HG02840 (cell line): ENCODE measurements around the gene SLC19A1.

Source experiments
- ATAC-seq: cut with Tn5 transposase; IDR thresholded peaks from one replicate; pipeline ENCODE4 v1.9.1; 2021; ENCODE audit warnings: mild to moderate bottlenecking, moderate library complexity, moderate number of reproducible peaks; ENCODE audit not compliant: unreplicated experiment, low FRiP score

Gene SLC19A1

DNA sequence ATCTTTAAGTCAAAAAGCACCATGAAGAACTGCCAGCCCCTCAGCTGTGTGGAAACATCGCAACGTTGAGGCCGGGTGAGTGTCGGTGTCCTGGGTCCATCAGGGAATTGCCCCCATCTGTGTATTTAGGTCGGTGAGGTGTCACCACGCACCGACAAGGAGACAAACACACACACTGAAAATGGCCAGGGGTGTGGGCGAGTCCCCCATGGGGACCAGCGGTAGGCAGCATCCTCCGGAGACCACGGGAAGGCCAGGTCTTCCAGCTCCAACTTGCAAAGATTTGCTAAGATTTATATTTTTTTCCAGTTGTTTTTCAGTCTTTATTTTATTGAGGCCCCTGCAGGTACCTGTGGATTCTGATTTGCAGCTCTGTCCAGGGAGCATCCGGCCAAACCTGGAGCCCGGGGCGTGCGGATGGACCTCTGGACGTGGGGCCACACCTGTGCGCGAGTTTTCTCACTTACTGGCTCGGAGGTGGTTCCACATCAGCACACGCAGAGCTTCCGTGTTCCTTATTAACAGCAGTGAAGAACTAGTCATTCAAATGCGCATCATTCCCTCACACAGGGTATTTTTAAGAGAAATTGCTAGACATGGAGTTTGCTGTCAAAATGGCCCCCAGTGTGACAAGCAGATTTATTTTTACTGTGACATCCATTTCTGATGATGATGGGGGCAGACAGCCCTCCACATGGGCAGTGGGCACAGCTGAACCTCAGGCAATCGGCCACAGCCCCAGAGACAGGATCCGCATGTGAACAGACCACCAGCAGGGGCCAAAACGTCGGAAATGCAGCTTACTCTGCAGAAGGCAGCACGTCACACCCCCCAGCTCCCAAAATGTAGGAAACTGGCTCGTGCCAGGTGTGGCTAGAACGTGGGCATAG is 17.2 kb upstream of the SLC19A1 start:
- ATAC-seq: no peak

DNA sequence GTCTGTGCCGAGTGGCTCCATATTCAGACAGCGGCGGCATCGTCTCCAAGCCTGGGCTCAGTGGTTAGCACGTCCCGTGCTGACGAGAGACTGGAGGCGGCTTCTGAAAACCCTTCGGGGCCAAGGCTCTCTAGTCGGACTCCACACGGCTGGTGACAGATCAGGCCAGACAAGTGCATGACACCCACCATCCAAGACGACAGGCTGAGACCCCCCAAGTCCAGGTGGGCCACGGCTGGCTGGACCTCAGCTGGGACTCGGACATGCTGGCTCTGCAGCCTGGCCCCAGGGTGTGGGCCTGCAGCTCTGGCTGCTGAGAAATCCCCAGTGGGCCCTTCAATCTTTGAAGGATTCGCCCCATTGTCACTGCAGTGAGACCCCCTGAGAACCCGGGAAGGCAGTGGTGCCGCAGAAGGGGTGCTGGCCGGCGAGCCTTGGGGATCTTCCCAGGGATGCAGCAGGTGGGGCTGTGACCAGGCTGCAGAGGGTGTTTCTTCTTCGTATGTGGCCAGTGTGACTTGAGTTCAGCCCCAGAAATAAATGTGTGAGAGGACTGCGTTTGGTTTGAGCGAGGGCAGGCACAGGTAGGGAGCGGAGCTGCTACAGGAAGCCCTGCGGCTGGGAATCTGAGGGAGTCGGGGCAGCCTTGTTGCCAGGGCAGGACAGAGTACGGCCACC is 15.9 kb upstream of the SLC19A1 start:
- no peak for ATAC-seq

DNA sequence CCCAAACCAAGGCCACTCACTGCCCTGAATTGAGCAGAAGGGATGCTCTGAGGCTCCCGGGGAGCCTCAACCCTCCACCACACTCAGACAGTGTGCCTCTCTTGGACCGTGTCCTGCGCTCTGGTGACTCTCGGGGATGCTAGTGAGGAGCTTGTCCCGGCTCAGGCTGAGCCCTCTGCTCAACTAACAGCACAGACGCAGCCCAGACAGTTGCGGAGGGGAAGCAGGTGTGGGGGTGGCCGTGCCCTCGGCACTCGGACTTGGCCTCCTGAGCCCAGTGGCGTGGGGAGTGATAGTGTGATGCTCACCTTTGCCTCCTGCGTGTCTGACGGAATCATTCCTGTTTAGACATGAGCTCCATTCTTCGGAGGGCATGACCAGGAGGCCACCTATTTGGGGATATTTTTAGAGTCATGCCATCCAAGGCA is 15.4 kb upstream of the SLC19A1 start:
- no peak for ATAC-seq

DNA sequence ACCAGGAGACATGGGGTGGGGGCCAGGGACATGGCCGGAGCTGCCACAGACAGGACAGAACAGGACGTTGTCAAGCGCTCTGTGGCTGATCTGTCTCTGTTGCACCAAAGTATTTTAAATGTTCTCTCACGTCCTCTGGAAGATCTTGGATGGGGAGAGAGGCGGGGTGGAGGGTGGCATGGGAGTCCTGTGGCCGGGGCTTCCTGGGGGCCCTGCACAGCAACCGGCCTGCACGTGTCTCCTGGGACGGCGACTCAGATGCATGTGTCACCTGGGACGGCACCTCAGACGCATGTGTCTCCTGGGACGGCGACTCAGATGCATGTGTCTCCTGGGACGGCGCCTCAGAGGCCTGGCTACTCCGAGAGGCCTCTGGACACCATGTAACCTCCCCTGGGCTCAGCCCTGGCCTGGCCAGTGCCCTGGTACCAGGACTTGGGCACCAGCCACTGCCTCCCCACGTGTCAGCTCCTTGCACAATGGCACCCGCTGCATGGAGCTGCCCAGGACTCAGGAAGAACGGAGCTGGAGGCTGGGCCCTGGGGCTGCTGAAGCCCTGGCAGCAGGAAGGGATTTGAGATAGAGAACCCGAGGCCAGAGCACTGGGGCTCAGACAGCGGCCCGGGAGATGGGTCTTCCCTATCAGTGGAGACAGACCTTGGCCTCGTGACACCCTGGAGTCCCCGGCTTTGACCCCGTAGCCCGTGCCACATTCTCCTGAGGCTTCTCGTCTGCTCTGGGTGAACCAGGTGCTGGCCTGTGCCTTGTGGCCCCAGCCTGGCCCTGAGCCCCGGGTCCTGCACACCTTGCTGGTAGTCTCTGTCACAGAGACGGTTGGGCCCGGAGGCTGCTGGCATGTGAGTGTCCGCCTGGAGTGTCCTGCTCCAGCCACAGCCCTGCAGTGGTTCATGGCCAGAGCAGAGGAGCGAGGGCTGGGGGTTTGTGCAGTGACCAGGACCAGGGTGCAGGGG is 14.7 kb upstream of the SLC19A1 start:
- ATAC-seq: no peak

DNA sequence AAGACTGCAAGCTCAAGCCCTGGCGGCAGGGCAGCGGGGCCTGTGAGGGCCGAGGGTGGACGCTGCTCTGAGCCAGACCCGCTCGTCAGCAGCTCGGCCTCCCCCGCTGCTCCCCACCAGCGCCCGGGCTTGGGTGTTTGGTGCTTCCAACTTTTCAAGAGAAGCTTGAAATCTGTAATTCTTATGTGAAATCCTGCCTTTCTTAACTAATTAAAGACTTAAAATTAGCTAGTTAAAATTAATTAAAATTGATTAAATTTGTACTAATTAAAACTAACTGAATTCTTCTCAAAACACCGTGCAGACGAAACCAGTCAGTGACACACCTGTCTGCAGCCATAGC is 14.0 kb upstream of the SLC19A1 start:
- ATAC-seq: no peak

DNA sequence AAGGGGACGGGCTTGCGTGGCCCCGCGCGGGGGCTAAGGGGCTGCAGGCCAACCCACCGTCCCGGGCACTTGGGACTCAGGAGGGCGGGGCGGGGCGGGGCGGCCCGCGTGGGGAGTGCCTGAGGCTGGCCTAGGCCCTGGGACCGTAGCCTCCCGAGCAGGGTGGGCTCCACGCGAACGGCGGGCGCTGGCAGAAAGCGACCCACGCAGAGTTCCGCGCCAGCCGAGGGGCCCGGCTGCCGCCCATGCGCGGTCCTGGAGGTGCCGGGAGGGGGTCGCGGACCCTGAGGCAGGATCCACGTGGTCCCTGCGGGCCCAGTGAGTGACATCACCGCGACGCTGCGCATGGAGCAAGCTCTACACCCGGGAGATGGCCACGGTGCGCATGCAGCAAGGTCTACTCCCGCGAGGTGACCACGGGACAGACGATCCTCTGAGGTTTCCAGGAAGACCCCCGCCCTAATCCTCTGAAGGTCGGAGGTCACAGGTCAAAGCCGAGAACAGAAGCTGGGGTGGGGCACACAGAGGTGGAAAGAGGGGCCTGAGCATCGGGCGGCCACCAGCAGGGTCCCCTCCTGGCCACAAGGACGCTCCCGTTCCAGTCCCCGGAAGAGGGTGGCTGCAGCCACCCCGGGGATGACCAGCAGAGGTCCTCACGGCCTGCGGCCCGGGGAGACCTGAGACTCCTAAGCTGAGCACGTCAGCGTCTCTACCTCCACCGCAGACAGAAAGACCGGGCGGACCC is 13.5 kb upstream of the SLC19A1 start:
- ATAC-seq: no peak

DNA sequence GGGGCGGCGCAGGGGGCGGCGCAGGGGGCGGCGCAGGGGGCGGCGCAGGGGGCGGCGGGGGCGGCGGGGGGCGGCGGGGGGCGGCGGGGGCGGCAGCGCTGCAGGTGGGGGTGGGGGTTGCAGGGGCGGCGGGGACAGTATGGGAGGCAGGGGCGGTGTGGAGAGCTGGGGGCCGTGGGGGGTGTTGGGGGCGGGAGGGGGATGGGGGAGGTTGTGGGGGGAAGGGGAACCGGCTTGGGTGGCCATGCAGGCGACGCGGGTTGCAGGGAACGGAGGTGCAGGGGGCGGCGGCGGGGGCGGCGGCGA is 13.0 kb upstream of the SLC19A1 start:
- ATAC-seq: no peak

DNA sequence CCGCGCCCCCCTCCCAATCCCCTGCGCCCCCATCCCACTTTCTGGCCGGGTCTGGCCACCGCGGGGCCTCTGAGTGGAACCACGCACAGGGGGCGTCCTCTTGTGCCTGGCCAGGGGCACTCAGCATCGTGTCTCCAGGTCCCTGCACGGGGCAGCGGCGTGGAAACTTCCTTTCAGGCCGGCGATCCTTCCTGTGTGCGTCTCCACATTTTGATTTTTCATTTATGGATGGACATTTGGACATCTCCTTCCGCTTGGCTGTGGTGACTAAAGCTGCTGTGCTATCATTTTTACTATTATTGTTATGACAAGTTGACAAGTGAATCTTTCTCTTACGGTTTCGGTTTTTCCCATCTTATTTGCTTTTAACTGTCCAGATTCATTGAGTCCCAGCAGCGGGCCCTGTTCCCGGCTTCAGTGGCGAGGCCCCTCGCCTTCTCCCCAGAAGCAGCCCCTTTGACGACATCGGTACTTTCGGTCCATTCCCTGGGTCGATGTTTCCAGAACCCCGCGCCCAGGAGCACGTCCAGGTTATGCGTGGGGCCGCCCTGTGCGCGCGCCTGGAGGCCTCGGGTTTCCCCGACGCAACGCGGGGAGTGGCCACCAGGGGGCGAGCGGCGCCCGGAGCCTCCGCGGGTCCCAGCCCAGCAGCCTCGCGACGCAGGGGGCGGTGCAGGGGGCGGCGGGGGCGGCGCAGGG is 12.4 kb upstream of the SLC19A1 start:
- ATAC-seq: peak; percentile 52

DNA sequence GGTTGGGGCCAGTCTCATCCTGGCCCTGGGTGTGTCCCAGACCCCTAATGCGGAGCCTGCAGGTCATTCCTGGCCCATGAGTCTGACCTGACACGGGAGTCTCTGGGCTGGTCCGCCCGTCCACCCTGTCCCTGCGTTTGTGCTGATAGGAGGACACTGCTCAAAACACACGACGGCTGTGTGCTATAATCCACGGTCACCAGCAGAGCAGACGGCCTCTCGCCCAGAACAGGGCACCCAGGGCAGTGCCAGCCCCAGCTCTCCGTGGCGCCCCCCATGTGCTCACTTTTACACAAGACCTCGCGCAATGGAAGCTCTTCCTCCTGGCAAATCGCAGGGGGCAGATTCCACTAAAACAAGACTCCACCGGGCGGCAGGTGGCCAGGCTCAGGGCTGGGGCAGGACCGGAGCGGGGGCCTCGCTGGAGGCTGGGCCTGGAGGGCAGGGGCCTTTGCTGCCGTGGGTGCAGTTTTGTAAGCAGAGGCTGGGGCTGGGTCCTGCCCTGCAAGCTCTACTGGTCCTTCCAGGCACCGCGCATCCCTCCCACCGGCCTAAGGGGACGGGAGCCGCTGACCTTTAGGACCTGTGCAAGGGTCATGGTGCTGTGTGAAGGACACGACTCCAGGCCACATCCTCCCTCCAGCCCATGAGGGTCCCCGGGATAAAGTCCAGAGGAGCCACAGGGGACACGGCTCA is 10.6 kb upstream of the SLC19A1 start:
- no peak for ATAC-seq

DNA sequence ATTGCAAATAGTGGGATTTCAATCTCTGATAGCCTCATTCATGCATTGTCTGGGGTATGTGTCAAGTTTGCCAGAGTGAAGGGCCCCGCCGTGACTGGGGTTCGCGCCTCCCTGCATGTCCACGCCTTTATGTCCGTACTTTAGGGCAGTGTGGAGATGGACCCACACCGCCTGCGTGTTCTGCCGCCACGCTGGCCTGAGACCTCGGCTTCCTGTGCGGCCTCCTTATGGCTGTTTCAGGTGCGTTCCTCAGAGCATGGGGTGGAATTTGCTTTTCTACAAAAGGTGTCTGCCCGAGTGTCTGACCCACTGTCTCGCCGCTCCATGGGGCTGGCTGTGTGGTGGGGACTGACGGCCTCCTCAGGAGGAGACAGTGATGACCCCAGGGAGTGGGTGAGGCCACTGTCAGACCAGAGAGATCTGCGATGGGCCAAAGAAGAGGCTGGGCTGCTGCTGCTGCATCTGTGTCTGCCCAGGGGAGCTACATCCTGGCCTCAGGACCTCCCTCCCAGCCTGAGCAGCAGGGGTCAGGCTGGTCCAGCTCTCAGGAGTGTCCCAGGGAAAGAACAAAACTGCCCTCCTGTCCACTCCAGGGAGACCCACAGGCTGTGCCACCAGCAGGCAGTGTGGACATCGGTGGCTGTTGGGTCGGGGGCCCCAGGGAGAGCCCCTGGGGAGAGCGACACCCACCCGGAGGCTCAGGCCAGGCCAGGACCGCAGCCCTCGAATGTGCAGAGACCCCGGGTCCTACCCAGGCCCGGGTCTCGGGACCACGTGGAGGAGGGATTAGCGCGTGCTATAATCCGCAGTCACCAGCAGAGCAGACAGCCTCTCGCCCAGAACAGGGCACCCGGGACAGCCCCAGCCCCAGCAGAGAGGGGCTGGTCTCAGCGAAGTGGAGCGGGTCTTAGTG is 9.8 kb upstream of the SLC19A1 start:
- ATAC-seq: no peak

DNA sequence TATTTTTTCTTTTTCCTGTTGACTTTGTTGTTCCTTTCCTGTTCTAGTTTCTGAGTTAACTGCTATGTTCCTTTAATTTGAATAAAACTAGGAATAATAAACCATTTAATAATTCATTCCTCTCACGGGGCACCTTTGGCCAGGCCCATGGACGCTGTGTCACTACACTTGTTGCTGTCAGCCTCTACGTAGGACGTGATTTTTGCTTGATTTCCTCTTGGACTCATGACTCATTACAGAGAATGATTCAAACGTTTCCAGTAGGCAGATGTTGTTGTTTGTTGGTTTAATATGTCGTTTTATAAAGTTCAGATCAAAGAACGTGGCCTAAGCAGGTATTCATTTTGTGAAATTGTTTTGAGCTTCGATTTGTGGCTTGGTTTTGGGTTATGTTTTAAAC is 9.1 kb upstream of the SLC19A1 start:
- ATAC-seq: no peak

DNA sequence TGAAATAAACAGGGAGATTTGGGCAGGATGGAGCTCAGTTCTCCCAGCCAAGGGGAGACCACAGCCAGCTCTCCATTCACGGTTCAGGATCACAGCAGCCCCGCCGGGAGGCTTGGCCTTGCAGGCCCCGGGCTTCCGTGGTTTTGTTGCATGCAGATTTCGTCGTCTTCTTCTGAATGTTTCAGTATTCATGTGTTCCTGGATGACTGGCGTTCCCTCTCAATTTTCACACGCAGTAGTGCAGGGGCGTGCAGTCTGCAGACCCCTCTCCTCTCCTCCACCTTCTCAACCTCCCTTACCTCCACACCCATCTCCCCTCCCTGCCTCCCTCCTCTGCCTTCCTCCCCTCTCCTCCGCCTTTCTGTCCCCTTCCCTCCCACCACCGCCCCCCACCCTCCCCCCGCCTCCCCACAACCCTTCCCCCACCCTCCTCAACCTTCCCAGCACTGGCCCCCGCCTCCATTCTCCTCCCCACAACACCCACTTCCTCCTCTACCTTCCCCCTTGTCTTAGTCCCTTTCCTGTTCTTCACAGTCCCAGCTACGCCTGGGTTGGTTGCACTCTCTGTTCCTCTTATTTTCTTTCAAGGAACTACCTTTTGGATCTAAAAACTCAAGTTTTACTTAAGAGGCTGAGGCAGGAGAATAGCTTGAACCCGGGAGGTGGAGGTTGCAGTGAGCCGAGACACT is 8.4 kb upstream of the SLC19A1 start:
- no peak for ATAC-seq

DNA sequence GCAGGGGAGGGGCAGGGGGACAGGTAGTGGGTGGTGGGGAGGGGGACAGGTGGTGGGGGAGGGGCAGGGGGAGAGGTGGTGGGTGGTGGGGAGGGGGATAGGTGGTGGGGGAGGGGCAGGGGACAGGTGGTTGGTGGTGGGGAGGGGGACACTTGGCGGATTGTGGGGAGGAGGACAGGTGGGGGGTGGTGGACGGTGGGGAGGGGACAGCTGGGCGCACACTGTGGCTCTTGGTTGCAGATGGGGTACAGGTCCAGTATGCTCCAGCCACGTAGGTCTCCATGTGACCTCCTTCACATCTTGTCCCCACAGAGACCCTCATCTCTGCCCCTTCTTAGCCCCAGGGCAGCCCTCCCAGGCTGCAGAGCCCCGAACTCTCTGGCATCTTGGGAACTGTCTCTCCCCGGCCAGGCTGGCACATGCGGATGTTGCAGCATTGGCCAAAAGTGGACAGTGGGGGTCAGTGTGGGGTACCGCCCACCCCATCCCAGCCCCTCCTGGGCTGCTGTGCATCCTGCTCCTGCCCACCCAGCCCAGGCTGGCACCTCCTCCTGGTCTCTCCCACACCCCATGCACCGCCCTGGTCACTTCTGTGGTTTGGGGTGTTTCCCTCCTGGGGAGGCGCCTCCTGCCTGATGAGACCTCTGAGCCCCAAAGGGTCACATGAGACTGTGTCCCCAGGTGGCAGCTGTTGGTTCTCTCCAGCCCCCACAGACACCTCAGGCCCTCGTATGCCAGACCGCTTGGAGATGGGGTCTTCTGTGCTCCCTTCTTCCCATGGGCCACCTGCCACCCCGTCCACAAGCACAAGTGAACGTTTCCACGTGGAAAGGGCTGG is 7.6 kb upstream of the SLC19A1 start:
- ATAC-seq: no peak

DNA sequence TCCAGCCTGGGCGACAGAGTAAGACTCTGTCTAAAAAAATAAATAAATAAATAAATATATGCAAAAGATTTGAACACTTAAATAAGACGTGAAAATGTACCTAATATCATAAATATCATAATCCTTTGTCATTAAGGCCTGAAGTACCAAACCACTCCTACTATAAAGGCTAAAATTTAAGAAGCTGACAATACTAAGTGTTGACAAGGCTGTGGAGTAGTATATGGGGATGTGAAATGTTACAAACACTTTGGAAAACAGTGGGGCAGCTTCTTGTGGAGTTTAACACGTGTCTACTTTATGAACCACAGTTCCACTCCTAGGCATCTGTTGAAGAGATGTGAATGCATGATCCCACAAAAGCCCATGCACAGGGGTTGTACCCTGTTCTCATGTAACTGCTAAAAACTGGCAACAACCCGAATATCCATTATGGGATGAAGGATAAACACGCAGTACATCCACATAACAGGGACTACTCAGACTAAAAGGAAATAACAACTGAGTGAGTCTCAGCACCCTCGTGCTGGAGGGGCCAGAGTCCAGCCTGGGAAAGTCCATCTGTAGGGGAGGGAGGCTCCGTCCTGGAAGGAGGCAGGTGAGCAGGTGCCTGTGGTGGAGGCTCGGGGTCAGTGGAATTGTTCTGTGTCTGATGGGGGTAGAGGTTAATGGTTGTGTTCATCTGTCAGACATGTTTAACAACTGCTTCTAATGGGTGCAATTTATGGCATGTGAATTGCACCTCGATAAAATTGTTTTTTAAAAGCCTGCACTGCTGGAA is 6.7 kb upstream of the SLC19A1 start:
- no peak for ATAC-seq

DNA sequence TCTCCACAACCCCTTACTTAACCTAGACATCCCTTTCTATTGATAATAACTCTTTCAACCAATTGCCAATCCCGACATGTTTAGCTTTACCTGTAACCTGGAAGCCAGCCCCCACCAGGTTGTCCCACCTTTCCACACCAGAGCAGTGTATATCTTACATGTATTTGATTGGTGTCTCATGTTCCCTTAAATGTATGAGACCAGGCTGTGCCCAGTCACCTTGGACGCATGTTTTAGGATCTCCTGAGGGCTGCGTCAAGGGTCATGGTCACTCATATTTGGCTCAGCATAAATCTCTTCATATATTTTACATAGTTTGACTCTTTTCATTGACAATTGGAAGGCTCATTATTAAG is 5.3 kb upstream of the SLC19A1 start:
- ATAC-seq: no peak
